HepG2 (cell line): ENCODE results near the gene ADGRV1.

Source experiments
- CBX2 ChIP-seq, 2 experiments: fragments of 200-600 bp in 1 of 2; sonication (generic); formaldehyde crosslinking in 1 of 2; IDR thresholded peaks; 2 replicates each; pipeline versions ENCODE4 v1.7.0 to v1.8.1; 2018 to 2022; ENCODE audit warnings: low read depth in 2 of 2, low read length in 1 of 2, mild to moderate bottlenecking in 1 of 2, missing genetic modification reagents in 1 of 2
- CREB1 ChIP-seq, 2 experiments: fragments of 450-650 bp in 1 of 2; IDR thresholded peaks; 2 replicates each; pipeline ENCODE4 v1.6.1; 2016 to 2017; ENCODE audit warnings: control low read depth in 1 of 2, mild to moderate bottlenecking in 1 of 2, missing compliant biosample characterization in 1 of 2, missing genetic modification characterization in 1 of 2
- EP300 ChIP-seq, 3 experiments: sonication (generic) in 1 of 3; formaldehyde crosslinking in 1 of 3; IDR thresholded peaks; 2 replicates each; pipeline versions ENCODE4 v1.5.1 to v1.6.1; 2011 to 2020; ENCODE audit warnings: low read depth in 2 of 3, low read length in 2 of 3, borderline replicate concordance in 1 of 3, improper control_type of control experiment in 1 of 3, mild to moderate bottlenecking in 1 of 3, missing genetic modification reagents in 1 of 3, moderate library complexity in 1 of 3
- EZH2 ChIP-seq: conservative IDR thresholded peaks from 2 replicates; pipeline ENCODE4 v1.6.1; 2012; ENCODE audit warnings: mild to moderate bottlenecking, low read depth, low read length, moderate library complexity
- FOXK1 ChIP-seq: sonication (generic); formaldehyde crosslinking; IDR thresholded peaks from 2 replicates; pipeline ENCODE4 v1.4.0; 2020; ENCODE audit warnings: low read depth, missing genetic modification reagents, borderline replicate concordance
- FOXM1 ChIP-seq: sonication (generic); formaldehyde crosslinking; IDR thresholded peaks from 2 replicates; pipeline ENCODE4 v1.5.0; 2020; ENCODE audit warnings: missing genetic modification reagents
- IKZF1 ChIP-seq: fragments of 450-650 bp; IDR thresholded peaks from 2 replicates; pipeline ENCODE4 v1.7.1; 2016
- KDM5A ChIP-seq: fragments of 200-600 bp; sonication (generic); IDR thresholded peaks from 2 replicates; pipeline ENCODE4 v1.7.0; 2018; ENCODE audit warnings: antibody characterized with exemption, mild to moderate bottlenecking, low read length, borderline replicate concordance
- RXRA ChIP-seq: sonication (generic); formaldehyde crosslinking; IDR thresholded peaks from 2 replicates; pipeline ENCODE4 v1.5.1; 2020; ENCODE audit warnings: missing genetic modification reagents
- ZNF883 ChIP-seq: sonication (generic); formaldehyde crosslinking; IDR thresholded peaks from 2 replicates; pipeline ENCODE4 v1.5.1; 2020; ENCODE audit warnings: mild to moderate bottlenecking, missing genetic modification reagents; ENCODE audit errors: not compliant biosample characterization
- TF ChIP-seq, protein P1 (sequence below): IDR thresholded peaks from 2 replicates; pipeline ENCODE4 v1.6.1; 2012; ENCODE audit warnings: inconsistent platforms
- TF ChIP-seq, protein P2 (sequence below): sonication (generic); formaldehyde crosslinking; IDR thresholded peaks from 2 replicates; pipeline ENCODE4 v1.8.1; 2023; ENCODE audit warnings: missing genetic modification reagents, inconsistent platforms, borderline replicate concordance

- no peak for TF ChIP-seq CREB1 (IDR thresholded peaks at IDR 0.05)
- no peak for TF ChIP-seq CREB1 (CRISPR knock-in tag; IDR thresholded peaks at IDR 0.05)
- no peak for TF ChIP-seq EZH2
- TF ChIP-seq RXRA, result no peak
- TF ChIP-seq FOXK1 (CRISPR knock-in tag), result no peak
- TF ChIP-seq, protein P1, sequence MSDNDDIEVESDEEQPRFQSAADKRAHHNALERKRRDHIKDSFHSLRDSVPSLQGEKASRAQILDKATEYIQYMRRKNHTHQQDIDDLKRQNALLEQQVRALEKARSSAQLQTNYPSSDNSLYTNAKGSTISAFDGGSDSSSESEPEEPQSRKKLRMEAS, result no peak
- TF ChIP-seq, protein P2, sequence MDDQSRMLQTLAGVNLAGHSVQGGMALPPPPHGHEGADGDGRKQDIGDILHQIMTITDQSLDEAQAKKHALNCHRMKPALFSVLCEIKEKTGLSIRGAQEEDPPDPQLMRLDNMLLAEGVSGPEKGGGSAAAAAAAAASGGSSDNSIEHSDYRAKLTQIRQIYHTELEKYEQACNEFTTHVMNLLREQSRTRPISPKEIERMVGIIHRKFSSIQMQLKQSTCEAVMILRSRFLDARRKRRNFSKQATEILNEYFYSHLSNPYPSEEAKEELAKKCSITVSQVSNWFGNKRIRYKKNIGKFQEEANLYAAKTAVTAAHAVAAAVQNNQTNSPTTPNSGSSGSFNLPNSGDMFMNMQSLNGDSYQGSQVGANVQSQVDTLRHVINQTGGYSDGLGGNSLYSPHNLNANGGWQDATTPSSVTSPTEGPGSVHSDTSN (CRISPR knock-in tag), result no peak
- no peak for TF ChIP-seq ZNF883
- TF ChIP-seq FOXM1 (CRISPR knock-in tag), result no peak
- no peak for TF ChIP-seq CBX2 (IDR thresholded peaks at IDR 0.05; ENCODE audit: low read depth, low read length)
- TF ChIP-seq CBX2 (CRISPR knock-in tag; IDR thresholded peaks at IDR 0.05; ENCODE audit: low read depth), result no peak
- no peak for TF ChIP-seq EP300 (IDR thresholded peaks at IDR 0.05; ENCODE audit: low read depth in 2 of 2, low read length in 2 of 2)
- no peak for TF ChIP-seq EP300 (CRISPR knock-in tag; IDR thresholded peaks at IDR 0.05; ENCODE audit: borderline replicate concordance)
- no peak for TF ChIP-seq IKZF1
- no peak for TF ChIP-seq KDM5A
Observed at GRCh38 chr5:91125916-91126315, 567.3 kb downstream of the ADGRV1 start.
